Measurements from ENCODE around the gene ZC3H18. TPM values are rescaled to one million over a fixed set of nuclear protein-coding genes. Genes with fewer than 3 reads are reported as not detected.

The ZC3H18 gene
- total RNA-seq, 1 donor, result 13.3 TPM

- no peak for DNase-seq (ENCODE audit: low read depth)
- no peak for TF ChIP-seq CTCF (IDR thresholded peaks at IDR 0.05; ENCODE audit: insufficient read depth, low read length)
- no peak overlapping the region for H3K4me3 ChIP-seq (ENCODE audit: low read depth, low read length)
Measured at GRCh38 chr16:88528902-88529318, 41.3 kb upstream of the ZC3H18 start.

GRCh38 chr16:88529596-88529995 is 40.6 kb upstream of the ZC3H18 start:
- H3K4me3 ChIP-seq (ENCODE audit: low read depth, low read length), result no peak overlapping the region
- TF ChIP-seq CTCF (IDR thresholded peaks at IDR 0.05; ENCODE audit: insufficient read depth, low read length), result no peak
- DNase-seq (ENCODE audit: low read depth), result no peak

GRCh38 chr16:88530051-88530857 is 39.9 kb upstream of the ZC3H18 start:
- DNase-seq (ENCODE audit: low read depth), result no peak
- TF ChIP-seq CTCF (IDR thresholded peaks at IDR 0.05; ENCODE audit: insufficient read depth, low read length), result no peak
- H3K4me3 ChIP-seq (ENCODE audit: low read depth, low read length), result no peak overlapping the region

GRCh38 chr16:88530858-88531203 is 39.4 kb upstream of the ZC3H18 start:
- no peak for DNase-seq (ENCODE audit: low read depth)
- TF ChIP-seq CTCF (IDR thresholded peaks at IDR 0.05; ENCODE audit: insufficient read depth, low read length), result no peak
- H3K4me3 ChIP-seq (ENCODE audit: low read depth, low read length), result no peak overlapping the region

- no peak for TF ChIP-seq CTCF (IDR thresholded peaks at IDR 0.05; ENCODE audit: insufficient read depth, low read length)
- no peak for DNase-seq (ENCODE audit: low read depth)
- H3K4me3 ChIP-seq (ENCODE audit: low read depth, low read length), result no peak overlapping the region
Measured at GRCh38 chr16:88531346-88531745, 38.9 kb upstream of the ZC3H18 start.

GRCh38 chr16:88531931-88532433 is 38.2 kb upstream of the ZC3H18 start:
- no peak overlapping the region for H3K4me3 ChIP-seq (ENCODE audit: low read depth, low read length)
- TF ChIP-seq CTCF (IDR thresholded peaks at IDR 0.05; ENCODE audit: insufficient read depth, low read length), result no peak
- DNase-seq (ENCODE audit: low read depth), result no peak
